ENCODE data around the gene MTMR1.

DNA sequence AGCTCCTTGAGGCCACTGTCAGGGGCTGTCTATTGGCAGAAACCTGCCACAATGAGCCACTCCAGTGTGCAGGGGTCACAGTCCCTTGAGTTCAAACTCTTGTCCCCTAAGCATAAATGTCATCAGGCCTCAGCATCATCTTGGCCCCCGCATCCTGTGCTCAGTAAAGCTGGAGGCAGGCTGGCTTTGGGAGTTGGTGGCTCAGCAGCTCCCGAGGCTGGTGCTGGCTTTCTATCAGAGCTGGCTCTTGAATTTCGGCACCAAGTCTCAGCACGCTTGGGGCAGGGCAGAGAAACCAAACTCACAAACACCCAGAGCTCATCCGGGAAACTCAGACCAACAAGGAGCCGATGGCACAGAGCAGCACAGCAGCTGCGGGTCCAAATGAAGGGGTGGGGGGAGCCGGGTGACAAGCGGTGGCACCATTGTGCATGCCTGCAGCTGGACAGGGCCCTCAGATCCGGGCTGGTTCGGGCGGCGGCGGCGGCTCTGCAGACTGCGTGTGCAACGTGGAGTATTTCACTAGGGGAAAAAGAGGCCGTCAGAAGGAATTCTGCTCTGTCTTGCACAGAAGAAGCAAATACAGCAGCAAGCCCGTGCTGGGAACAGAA is 75.5 kb downstream of the MTMR1 start:
- TF ChIP-seq, protein P1, sequence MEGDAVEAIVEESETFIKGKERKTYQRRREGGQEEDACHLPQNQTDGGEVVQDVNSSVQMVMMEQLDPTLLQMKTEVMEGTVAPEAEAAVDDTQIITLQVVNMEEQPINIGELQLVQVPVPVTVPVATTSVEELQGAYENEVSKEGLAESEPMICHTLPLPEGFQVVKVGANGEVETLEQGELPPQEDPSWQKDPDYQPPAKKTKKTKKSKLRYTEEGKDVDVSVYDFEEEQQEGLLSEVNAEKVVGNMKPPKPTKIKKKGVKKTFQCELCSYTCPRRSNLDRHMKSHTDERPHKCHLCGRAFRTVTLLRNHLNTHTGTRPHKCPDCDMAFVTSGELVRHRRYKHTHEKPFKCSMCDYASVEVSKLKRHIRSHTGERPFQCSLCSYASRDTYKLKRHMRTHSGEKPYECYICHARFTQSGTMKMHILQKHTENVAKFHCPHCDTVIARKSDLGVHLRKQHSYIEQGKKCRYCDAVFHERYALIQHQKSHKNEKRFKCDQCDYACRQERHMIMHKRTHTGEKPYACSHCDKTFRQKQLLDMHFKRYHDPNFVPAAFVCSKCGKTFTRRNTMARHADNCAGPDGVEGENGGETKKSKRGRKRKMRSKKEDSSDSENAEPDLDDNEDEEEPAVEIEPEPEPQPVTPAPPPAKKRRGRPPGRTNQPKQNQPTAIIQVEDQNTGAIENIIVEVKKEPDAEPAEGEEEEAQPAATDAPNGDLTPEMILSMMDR (IDR thresholded peaks at IDR 0.05; ENCODE audit: borderline replicate concordance, extremely low read depth, low read length, poor library complexity, severe bottlenecking): no peak
- TF ChIP-seq EZH2 (IDR thresholded peaks at IDR 0.05; ENCODE audit: borderline replicate concordance, low read depth, low read length, severe bottlenecking): no peak

Data from DND-41 (cell line).